WTC11 (cell line): Measurements from ENCODE around the gene CHN1. TPM values are rescaled to one million over a fixed set of nuclear protein-coding genes. Genes with fewer than 3 reads are reported as not detected.

Experiments used
- ATAC-seq: fragments of 200-7000 bp; cut with Tn5 transposase; 2 replicates; pipeline ENCODE4 v1.10.0; 2021; ENCODE audit warnings: mild to moderate bottlenecking, moderate library complexity
- CTCF ChIA-PET: fragments of 300-600 bp; sonication (Branson Sonifier 250); formaldehyde crosslinking; loops from one replicate; lab custom pipeline; 2021; ENCODE audit warnings: antibody characterized with exemption; lab: Charles Lee
- POLR2A ChIA-PET: fragments of 350-600 bp; sonication (Branson Sonifier 250); formaldehyde crosslinking; loops from one replicate; lab custom pipeline; 2021; ENCODE audit warnings: antibody characterized with exemption; lab: Charles Lee
- DNase-seq: peaks from one replicate; pipeline ENCODE4 v3.0.0; 2021; ENCODE audit warnings: low spot score
- H3K27ac Mint-ChIP-seq: 2 replicates; pipeline ENCODE4 v1.8.0; 2021; ENCODE audit warnings: mixed read lengths
- H3K27me3 Mint-ChIP-seq: 2 replicates; pipeline ENCODE4 v1.8.0; 2021; ENCODE audit warnings: low read depth, mild to moderate bottlenecking, moderate library complexity, mixed read lengths
- H3K36me3 Mint-ChIP-seq: 2 replicates; pipeline ENCODE4 v1.8.0; 2021; ENCODE audit warnings: mixed read lengths
- H3K4me1 Mint-ChIP-seq: 2 replicates; pipeline ENCODE4 v1.8.0; 2022; ENCODE audit warnings: mixed read lengths
- H3K4me3 Mint-ChIP-seq: 2 replicates; pipeline ENCODE4 v1.8.0; 2021; ENCODE audit warnings: mild to moderate bottlenecking, moderate library complexity, mixed read lengths
- H3K9me3 Mint-ChIP-seq: 2 replicates; pipeline ENCODE4 v1.8.0; 2021; ENCODE audit warnings: mixed read lengths
- CBFB ChIP-seq: sonication (generic); formaldehyde crosslinking; IDR thresholded peaks from 2 replicates; pipeline ENCODE4 v1.8.1; 2022; ENCODE audit warnings: mild to moderate bottlenecking, low read depth, missing genetic modification reagents
- CREM ChIP-seq: sonication (generic); formaldehyde crosslinking; IDR thresholded peaks from 2 replicates; pipeline ENCODE4 v1.8.1; 2022; ENCODE audit warnings: mild to moderate bottlenecking, missing genetic modification reagents, moderate library complexity
- ELF4 ChIP-seq: sonication (generic); formaldehyde crosslinking; IDR thresholded peaks from 2 replicates; pipeline ENCODE4 v1.8.1; 2022; ENCODE audit warnings: low read depth, mild to moderate bottlenecking, moderate library complexity, missing genetic modification reagents
- EMX1 ChIP-seq: fragments of 250-450 bp; sonication (Bioruptor Pico); IDR thresholded peaks from 2 replicates; pipeline ENCODE4 v1.8.0; 2021; ENCODE audit warnings: mild to moderate bottlenecking
- FOXP1 ChIP-seq: sonication (generic); formaldehyde crosslinking; IDR thresholded peaks from 2 replicates; pipeline ENCODE4 v1.8.0; 2022; ENCODE audit warnings: missing genetic modification reagents, mild to moderate bottlenecking, moderate library complexity, borderline replicate concordance
- HMGA2 ChIP-seq: fragments of 250-450 bp; sonication (Bioruptor Pico); IDR thresholded peaks from 2 replicates; pipeline ENCODE4 v1.4.0; 2021; ENCODE audit warnings: mild to moderate bottlenecking, moderate library complexity
- KAT7 ChIP-seq: sonication (generic); formaldehyde crosslinking; IDR thresholded peaks from 2 replicates; pipeline ENCODE4 v1.8.1; 2023; ENCODE audit warnings: missing genetic modification reagents, mild to moderate bottlenecking, borderline replicate concordance
- NR2C2 ChIP-seq: sonication (generic); formaldehyde crosslinking; IDR thresholded peaks from 2 replicates; pipeline ENCODE4 v1.8.0; 2022; ENCODE audit warnings: mild to moderate bottlenecking, missing genetic modification reagents
- TCF7 ChIP-seq: sonication (generic); formaldehyde crosslinking; IDR thresholded peaks from 2 replicates; pipeline ENCODE4 v1.8.0; 2022; ENCODE audit warnings: mild to moderate bottlenecking, low read depth, missing genetic modification reagents, moderate library complexity
- ZNF138 ChIP-seq: sonication (generic); formaldehyde crosslinking; conservative IDR thresholded peaks from 2 replicates; pipeline ENCODE4 v1.8.1; 2022; ENCODE audit warnings: mild to moderate bottlenecking, moderate library complexity, missing genetic modification reagents
- ZNF219 ChIP-seq: sonication (generic); formaldehyde crosslinking; IDR thresholded peaks from 2 replicates; pipeline ENCODE4 v1.8.0; 2023; ENCODE audit warnings: missing genetic modification reagents, mild to moderate bottlenecking, borderline replicate concordance
- ZNF396 ChIP-seq: fragments of 250-450 bp; sonication (Bioruptor Pico); IDR thresholded peaks from 2 replicates; pipeline ENCODE4 v1.8.0; 2021; ENCODE audit warnings: mild to moderate bottlenecking, moderate library complexity, borderline replicate concordance
- ZNF423 ChIP-seq: fragments of 250-450 bp; sonication (Bioruptor Pico); IDR thresholded peaks from 2 replicates; pipeline ENCODE4 v2.1.2; 2022; ENCODE audit warnings: mild to moderate bottlenecking, moderate library complexity
- total RNA-seq: library from RNA; stranded (reverse); gene quantifications from 3 replicates; pipeline ENCODE4 v1.2.3, GENCODE V29; 2021
- TF ChIP-seq, protein P1 (sequence below): fragments of 200-600 bp; IDR thresholded peaks from 2 replicates; pipeline ENCODE4 v1.8.0; 2022; ENCODE audit warnings: antibody characterized with exemption
- TF ChIP-seq, protein P2 (sequence below): sonication (generic); formaldehyde crosslinking; IDR thresholded peaks from 2 replicates; pipeline ENCODE4 v1.8.0; 2022; ENCODE audit warnings: mild to moderate bottlenecking, missing genetic modification reagents
- TF ChIP-seq, protein P3 (sequence below): sonication (generic); formaldehyde crosslinking; IDR thresholded peaks from 2 replicates; pipeline ENCODE4 v1.8.1; 2023; ENCODE audit warnings: mild to moderate bottlenecking, missing genetic modification reagents, moderate library complexity
- TF ChIP-seq, protein P4 (sequence below): sonication (generic); formaldehyde crosslinking; IDR thresholded peaks from 2 replicates; pipeline ENCODE4 v1.8.1; 2022; ENCODE audit warnings: low read depth, missing genetic modification reagents, borderline replicate concordance
- TF ChIP-seq, protein P5 (sequence below): sonication (generic); formaldehyde crosslinking; IDR thresholded peaks from 2 replicates; pipeline ENCODE4 v1.8.1; 2023; ENCODE audit warnings: mild to moderate bottlenecking, missing genetic modification reagents, borderline replicate concordance
- TF ChIP-seq, protein P6 (sequence below): sonication (generic); formaldehyde crosslinking; conservative IDR thresholded peaks from 2 replicates; pipeline ENCODE4 v1.8.1; 2022; ENCODE audit warnings: mild to moderate bottlenecking, missing genetic modification reagents
- TF ChIP-seq, protein P7 (sequence below): fragments of 250-450 bp; sonication (Bioruptor Pico); IDR thresholded peaks from 2 replicates; pipeline ENCODE4 v1.9.0; 2021; ENCODE audit warnings: mild to moderate bottlenecking

Gene CHN1
- total RNA-seq, 1 experiment from 2014 or later: 30.0 TPM

DNA sequence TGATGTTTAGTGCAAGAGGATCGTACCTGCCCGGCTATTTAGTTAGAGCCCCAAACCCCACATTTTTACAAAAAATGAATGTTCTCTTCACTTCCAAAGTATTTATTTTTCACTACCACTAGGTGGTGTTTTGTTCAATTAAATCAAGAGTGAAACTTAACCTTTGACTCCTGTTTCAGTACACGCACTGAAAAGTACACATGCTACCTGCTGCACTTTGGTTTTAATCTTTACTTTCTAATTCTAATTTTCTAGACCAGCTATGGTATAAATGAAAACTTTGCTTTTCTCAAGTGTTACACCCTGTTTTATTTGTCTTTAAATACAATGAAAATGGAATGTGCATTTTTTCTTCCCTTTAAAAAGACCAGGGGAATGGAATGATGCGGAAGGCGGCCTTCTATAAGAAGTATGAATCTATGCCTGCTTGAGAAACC lies 31.4 kb upstream of the CHN1 start:
- Mint-ChIP-seq H3K4me3 (no peak overlapping the region), H3K4me1 (no peaks in the 10 kb centered on the region; the same call in 1 of the 2 replicates), H3K36me3 (no peaks in the 10 kb centered on the region), H3K27ac (no peak overlapping the region), H3K9me3 (0 out of 2 replicates have a peak, but pooled peaks cover 4% of the 10 kb centered on the region), H3K27me3 (no peaks in the 10 kb centered on the region)
- CTCF ChIA-PET: no interaction called here
- POLR2A ChIA-PET: no interaction called here
- no peak for TF ChIP-seq NR2C2 (CRISPR knock-in tag)
- TF ChIP-seq, protein P1, sequence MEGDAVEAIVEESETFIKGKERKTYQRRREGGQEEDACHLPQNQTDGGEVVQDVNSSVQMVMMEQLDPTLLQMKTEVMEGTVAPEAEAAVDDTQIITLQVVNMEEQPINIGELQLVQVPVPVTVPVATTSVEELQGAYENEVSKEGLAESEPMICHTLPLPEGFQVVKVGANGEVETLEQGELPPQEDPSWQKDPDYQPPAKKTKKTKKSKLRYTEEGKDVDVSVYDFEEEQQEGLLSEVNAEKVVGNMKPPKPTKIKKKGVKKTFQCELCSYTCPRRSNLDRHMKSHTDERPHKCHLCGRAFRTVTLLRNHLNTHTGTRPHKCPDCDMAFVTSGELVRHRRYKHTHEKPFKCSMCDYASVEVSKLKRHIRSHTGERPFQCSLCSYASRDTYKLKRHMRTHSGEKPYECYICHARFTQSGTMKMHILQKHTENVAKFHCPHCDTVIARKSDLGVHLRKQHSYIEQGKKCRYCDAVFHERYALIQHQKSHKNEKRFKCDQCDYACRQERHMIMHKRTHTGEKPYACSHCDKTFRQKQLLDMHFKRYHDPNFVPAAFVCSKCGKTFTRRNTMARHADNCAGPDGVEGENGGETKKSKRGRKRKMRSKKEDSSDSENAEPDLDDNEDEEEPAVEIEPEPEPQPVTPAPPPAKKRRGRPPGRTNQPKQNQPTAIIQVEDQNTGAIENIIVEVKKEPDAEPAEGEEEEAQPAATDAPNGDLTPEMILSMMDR: peak; percentile 50; the same call in 1 of the 2 replicates
- DNase-seq (no peak), ATAC-seq (peak; percentile 43; the same call in 1 of the 2 replicates)

DNA sequence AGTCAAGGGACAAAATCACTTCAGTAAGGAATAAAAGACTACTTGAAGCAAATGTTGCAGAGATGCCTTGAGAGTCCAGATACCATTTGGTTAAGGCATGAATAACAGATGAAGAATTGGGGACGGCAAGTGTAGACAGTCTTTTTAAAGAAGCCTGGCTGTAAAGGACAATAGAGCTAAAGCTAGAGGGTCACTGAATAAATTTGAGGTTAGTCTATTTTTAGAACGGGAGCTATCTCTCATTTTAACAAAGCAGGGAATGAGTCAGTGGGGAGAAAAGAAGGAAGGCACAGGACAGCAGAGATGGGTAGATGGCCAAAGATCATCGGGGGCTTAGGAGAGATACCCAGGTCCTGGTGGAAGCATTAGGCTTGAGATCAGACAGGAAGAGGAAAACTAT lies 30.6 kb upstream of the CHN1 start:
- Mint-ChIP-seq H3K9me3 (0 out of 2 replicates have a peak, but pooled peaks cover 4% of the 10 kb centered on the region), H3K27me3 (no peaks in the 10 kb centered on the region), H3K4me1 (no peaks in the 10 kb centered on the region; the same call in 1 of the 2 replicates), H3K36me3 (no peaks in the 10 kb centered on the region), H3K27ac (no peak overlapping the region), H3K4me3 (no peak overlapping the region)
- TF ChIP-seq HMGA2 (no peak), KAT7 (no peak), ZNF396 (no peak), ZNF219 (CRISPR knock-in tag) (no peak), ELF4 (CRISPR knock-in tag) (no peak), CBFB (no peak), ZNF138 (CRISPR knock-in tag) (no peak), TCF7 (CRISPR knock-in tag) (no peak), CREM (no peak), ZNF423 (CRISPR knock-in tag) (no peak), FOXP1 (CRISPR knock-in tag) (no peak), EMX1 (no peak)
- TF ChIP-seq, protein P2, sequence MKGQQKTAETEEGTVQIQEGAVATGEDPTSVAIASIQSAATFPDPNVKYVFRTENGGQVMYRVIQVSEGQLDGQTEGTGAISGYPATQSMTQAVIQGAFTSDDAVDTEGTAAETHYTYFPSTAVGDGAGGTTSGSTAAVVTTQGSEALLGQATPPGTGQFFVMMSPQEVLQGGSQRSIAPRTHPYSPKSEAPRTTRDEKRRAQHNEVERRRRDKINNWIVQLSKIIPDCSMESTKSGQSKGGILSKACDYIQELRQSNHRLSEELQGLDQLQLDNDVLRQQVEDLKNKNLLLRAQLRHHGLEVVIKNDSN (CRISPR knock-in tag): no peak
- TF ChIP-seq, protein P3, sequence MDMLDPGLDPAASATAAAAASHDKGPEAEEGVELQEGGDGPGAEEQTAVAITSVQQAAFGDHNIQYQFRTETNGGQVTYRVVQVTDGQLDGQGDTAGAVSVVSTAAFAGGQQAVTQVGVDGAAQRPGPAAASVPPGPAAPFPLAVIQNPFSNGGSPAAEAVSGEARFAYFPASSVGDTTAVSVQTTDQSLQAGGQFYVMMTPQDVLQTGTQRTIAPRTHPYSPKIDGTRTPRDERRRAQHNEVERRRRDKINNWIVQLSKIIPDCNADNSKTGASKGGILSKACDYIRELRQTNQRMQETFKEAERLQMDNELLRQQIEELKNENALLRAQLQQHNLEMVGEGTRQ (CRISPR knock-in tag): no peak
- TF ChIP-seq, protein P4, sequence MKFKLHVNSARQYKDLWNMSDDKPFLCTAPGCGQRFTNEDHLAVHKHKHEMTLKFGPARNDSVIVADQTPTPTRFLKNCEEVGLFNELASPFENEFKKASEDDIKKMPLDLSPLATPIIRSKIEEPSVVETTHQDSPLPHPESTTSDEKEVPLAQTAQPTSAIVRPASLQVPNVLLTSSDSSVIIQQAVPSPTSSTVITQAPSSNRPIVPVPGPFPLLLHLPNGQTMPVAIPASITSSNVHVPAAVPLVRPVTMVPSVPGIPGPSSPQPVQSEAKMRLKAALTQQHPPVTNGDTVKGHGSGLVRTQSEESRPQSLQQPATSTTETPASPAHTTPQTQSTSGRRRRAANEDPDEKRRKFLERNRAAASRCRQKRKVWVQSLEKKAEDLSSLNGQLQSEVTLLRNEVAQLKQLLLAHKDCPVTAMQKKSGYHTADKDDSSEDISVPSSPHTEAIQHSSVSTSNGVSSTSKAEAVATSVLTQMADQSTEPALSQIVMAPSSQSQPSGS (CRISPR knock-in tag): no peak
- TF ChIP-seq, protein P5, sequence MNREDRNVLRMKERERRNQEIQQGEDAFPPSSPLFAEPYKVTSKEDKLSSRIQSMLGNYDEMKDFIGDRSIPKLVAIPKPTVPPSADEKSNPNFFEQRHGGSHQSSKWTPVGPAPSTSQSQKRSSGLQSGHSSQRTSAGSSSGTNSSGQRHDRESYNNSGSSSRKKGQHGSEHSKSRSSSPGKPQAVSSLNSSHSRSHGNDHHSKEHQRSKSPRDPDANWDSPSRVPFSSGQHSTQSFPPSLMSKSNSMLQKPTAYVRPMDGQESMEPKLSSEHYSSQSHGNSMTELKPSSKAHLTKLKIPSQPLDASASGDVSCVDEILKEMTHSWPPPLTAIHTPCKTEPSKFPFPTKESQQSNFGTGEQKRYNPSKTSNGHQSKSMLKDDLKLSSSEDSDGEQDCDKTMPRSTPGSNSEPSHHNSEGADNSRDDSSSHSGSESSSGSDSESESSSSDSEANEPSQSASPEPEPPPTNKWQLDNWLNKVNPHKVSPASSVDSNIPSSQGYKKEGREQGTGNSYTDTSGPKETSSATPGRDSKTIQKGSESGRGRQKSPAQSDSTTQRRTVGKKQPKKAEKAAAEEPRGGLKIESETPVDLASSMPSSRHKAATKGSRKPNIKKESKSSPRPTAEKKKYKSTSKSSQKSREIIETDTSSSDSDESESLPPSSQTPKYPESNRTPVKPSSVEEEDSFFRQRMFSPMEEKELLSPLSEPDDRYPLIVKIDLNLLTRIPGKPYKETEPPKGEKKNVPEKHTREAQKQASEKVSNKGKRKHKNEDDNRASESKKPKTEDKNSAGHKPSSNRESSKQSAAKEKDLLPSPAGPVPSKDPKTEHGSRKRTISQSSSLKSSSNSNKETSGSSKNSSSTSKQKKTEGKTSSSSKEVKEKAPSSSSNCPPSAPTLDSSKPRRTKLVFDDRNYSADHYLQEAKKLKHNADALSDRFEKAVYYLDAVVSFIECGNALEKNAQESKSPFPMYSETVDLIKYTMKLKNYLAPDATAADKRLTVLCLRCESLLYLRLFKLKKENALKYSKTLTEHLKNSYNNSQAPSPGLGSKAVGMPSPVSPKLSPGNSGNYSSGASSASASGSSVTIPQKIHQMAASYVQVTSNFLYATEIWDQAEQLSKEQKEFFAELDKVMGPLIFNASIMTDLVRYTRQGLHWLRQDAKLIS (CRISPR knock-in tag): no peak
- TF ChIP-seq, protein P6, sequence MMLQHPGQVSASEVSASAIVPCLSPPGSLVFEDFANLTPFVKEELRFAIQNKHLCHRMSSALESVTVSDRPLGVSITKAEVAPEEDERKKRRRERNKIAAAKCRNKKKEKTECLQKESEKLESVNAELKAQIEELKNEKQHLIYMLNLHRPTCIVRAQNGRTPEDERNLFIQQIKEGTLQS (CRISPR knock-in tag): no peak
- TF ChIP-seq, protein P7, sequence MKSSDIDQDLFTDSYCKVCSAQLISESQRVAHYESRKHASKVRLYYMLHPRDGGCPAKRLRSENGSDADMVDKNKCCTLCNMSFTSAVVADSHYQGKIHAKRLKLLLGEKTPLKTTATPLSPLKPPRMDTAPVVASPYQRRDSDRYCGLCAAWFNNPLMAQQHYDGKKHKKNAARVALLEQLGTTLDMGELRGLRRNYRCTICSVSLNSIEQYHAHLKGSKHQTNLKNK (CRISPR knock-in tag): no peak
- ChIA-PET CTCF (no interaction called here), POLR2A (no interaction called here)
- no peak for ATAC-seq
- DNase-seq: no peak
